Liver (tissue), 9 donors: ENCODE results near the gene BHLHE40. TPM values are rescaled to one million over a fixed set of nuclear protein-coding genes. Genes with fewer than 3 reads are reported as not detected.

Source experiments
- DNase-seq: peaks from one replicate; pipeline ENCODE4 v3.0.0-alpha.2; 2017; ENCODE audit warnings: low spot score
- H3K27ac ChIP-seq, 2 donors: one replicate each; pipeline ENCODE4 v1.7.0; 2013; ENCODE audit warnings: inconsistent platforms in 2 of 2, low read length in 2 of 2, control low read depth in 1 of 2, low read depth in 1 of 2, mild to moderate bottlenecking in 1 of 2
- H3K27me3 ChIP-seq, 4 donors: one replicate each; pipeline versions ENCODE4 v1.6.1 to v1.7.0; 2013; ENCODE audit warnings: low read length in 3 of 4, inconsistent platforms in 1 of 4, mild to moderate bottlenecking in 1 of 4, moderate library complexity in 1 of 4; ENCODE audit not compliant: control insufficient read depth in 4 of 4, insufficient read depth in 4 of 4
- H3K36me3 ChIP-seq, 4 donors: one replicate each; pipeline versions ENCODE4 v1.6.1 to v1.7.0; 2013; ENCODE audit warnings: low read length in 3 of 4, mild to moderate bottlenecking in 3 of 4, low read depth in 1 of 4, moderate library complexity in 1 of 4; ENCODE audit not compliant: control insufficient read depth in 4 of 4, insufficient read depth in 3 of 4
- H3K4me1 ChIP-seq, 4 donors: one replicate each; pipeline versions ENCODE4 v1.6.1 to v1.7.0; 2013; ENCODE audit warnings: low read length in 3 of 4, mild to moderate bottlenecking in 3 of 4, moderate library complexity in 1 of 4; ENCODE audit not compliant: control insufficient read depth in 4 of 4, insufficient read depth in 4 of 4
- H3K4me3 ChIP-seq, 3 donors: one replicate each; pipeline versions ENCODE4 v1.6.1 to v1.7.0; 2013; ENCODE audit warnings: low read length in 3 of 3, control low read depth in 1 of 3, low read depth in 1 of 3, mild to moderate bottlenecking in 1 of 3
- H3K9ac ChIP-seq, 2 donors: one replicate each; pipeline ENCODE4 v1.7.0; 2013; ENCODE audit warnings: low read length in 2 of 2, mild to moderate bottlenecking in 2 of 2, moderate library complexity in 2 of 2, control low read depth in 1 of 2, low read depth in 1 of 2
- H3K9me3 ChIP-seq, 4 donors: one replicate each; pipeline versions ENCODE4 v1.6.1 to v1.7.0; 2013; ENCODE audit warnings: low read length in 3 of 4; ENCODE audit not compliant: control insufficient read depth in 4 of 4
- EGR1 ChIP-seq, 2 donors: IDR thresholded peaks; 2 replicates each; pipeline ENCODE4 v1.6.1; 2016 to 2018; ENCODE audit warnings: antibody characterized with exemption in 2 of 2, low read depth in 2 of 2
- FOXA1 ChIP-seq: IDR thresholded peaks from 2 replicates; pipeline ENCODE4 v1.6.1; 2016; ENCODE audit warnings: antibody characterized with exemption
- FOXA2 ChIP-seq: IDR thresholded peaks from 2 replicates; pipeline ENCODE4 v1.6.1; 2016; ENCODE audit warnings: antibody characterized with exemption
- GABPA ChIP-seq, 2 donors: IDR thresholded peaks in 1 of 2; conservative IDR thresholded peaks in 1 of 2; 2 replicates each; pipeline ENCODE4 v1.6.1; 2016; ENCODE audit warnings: antibody characterized with exemption in 2 of 2, mild to moderate bottlenecking in 1 of 2, moderate library complexity in 1 of 2
- HNF4A ChIP-seq, 2 donors: conservative IDR thresholded peaks; 2 replicates each; pipeline ENCODE4 v1.6.1; 2016; ENCODE audit warnings: antibody characterized with exemption in 2 of 2, mild to moderate bottlenecking in 2 of 2
- HNF4G ChIP-seq: IDR thresholded peaks from 2 replicates; pipeline ENCODE4 v1.6.1; 2016; ENCODE audit warnings: antibody characterized with exemption
- JUND ChIP-seq, 2 donors: IDR thresholded peaks; 2 replicates each; pipeline ENCODE4 v1.6.1; 2016; ENCODE audit warnings: antibody characterized with exemption in 2 of 2
- NR2F2 ChIP-seq: IDR thresholded peaks from 2 replicates; pipeline ENCODE4 v1.6.1; 2016; ENCODE audit warnings: antibody characterized with exemption
- RAD21 ChIP-seq, 2 donors: IDR thresholded peaks; 2 replicates each; pipeline ENCODE4 v1.6.1; 2016; ENCODE audit warnings: antibody characterized with exemption in 2 of 2, mild to moderate bottlenecking in 2 of 2
- RXRA ChIP-seq, 2 donors: IDR thresholded peaks; 2 replicates each; pipeline ENCODE4 v1.6.1; 2017 to 2018; ENCODE audit warnings: antibody characterized with exemption in 2 of 2, mild to moderate bottlenecking in 1 of 2
- SP1 ChIP-seq: IDR thresholded peaks from 2 replicates; pipeline ENCODE4 v1.6.1; 2018; ENCODE audit warnings: antibody characterized with exemption, mild to moderate bottlenecking
- TAF1 ChIP-seq: conservative IDR thresholded peaks from 2 replicates; pipeline ENCODE4 v1.6.1; 2016; ENCODE audit warnings: antibody characterized with exemption, mild to moderate bottlenecking
- YY1 ChIP-seq: IDR thresholded peaks from 2 replicates; pipeline ENCODE4 v1.6.1; 2016; ENCODE audit warnings: antibody characterized with exemption, mild to moderate bottlenecking
- WGBS: extraction: QIAGEN DNeasy Blood & Tissue Kit; methylation state at CpG from one replicate; pipeline ENCODE4 v1.1.7; 2013; 5-methylcytosine and 5-hydroxymethylcytosine counted together
- polyA plus RNA-seq, 2 donors: library from polyadenylated mRNA; stranded (reverse) in 1 of 2; unstranded in 1 of 2; fragments of 200-250 nt in 1 of 2; fragments of >200 nt in 1 of 2; fragmentation: Nextera tagmentation in 1 of 2; extraction: Ambion mirVana in 1 of 2; gene quantifications; one replicate each; pipeline versions ENCODE4 v1.2.1 to v1.2.3, GENCODE V29; 2013 to 2015
- total RNA-seq, 2 donors: library from RNA; depleted of rRNA; stranded (reverse); fragments of >200 nt; gene quantifications; one replicate each; pipeline ENCODE4 v1.2.3, GENCODE V29; 2014
- TF ChIP-seq, protein P1 (sequence below): fragments of 150-350 bp; IDR thresholded peaks from 2 replicates; pipeline ENCODE4 v1.5.1; 2017; ENCODE audit warnings: improper control_type of control experiment, low read depth, low read length; ENCODE audit not compliant: missing input control
- TF ChIP-seq, protein P2 (sequence below): IDR thresholded peaks from 2 replicates; pipeline ENCODE4 v1.6.1; 2016; ENCODE audit warnings: antibody characterized with exemption
- TF ChIP-seq, protein P3 (sequence below): IDR thresholded peaks from 2 replicates; pipeline ENCODE4 v1.6.1; 2016; ENCODE audit warnings: antibody characterized with exemption
- TF ChIP-seq, protein P4 (sequence below): IDR thresholded peaks from 2 replicates; pipeline ENCODE4 v1.6.1; 2016; ENCODE audit warnings: antibody characterized with exemption
- TF ChIP-seq, protein P5 (sequence below): IDR thresholded peaks from 2 replicates; pipeline ENCODE4 v1.6.1; 2016; ENCODE audit warnings: antibody characterized with exemption, mild to moderate bottlenecking
- donor health status: healthy.
- donor health status: healthy.
- donor health status: healthy.
- donor health status: healthy.
- donor health status: healthy.

Gene BHLHE40
- total and polyA plus RNA-seq, 4 donors: 8.2 to 28.4 (median 18.0) TPM

DNA sequence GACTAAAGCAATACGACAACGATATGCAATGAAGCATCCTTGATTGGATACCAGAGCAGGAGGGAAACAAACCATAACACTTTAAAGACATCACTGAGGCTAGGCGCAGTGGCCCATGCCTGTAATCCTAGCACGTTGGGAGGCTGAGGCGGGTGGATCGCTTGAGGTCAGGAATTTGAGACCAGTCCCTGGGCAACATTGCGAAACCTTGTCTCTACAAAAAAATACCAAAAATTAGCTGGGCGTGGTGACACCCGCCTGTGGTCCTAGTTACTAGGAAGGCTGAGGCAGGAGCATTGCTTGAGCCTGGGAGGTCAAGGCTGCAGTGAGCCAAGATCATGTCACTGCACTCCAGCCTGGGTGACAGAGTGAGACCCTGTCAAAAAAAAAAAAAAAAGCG is 33.9 kb upstream of the BHLHE40 start (continued):
- TF ChIP-seq NR2F2 (no peak), RAD21 (IDR thresholded peaks at IDR 0.05) (no peak), RXRA (IDR thresholded peaks at IDR 0.05) (no peak), YY1 (no peak), JUND (IDR thresholded peaks at IDR 0.05) (no peak)
- TF ChIP-seq, protein P1, sequence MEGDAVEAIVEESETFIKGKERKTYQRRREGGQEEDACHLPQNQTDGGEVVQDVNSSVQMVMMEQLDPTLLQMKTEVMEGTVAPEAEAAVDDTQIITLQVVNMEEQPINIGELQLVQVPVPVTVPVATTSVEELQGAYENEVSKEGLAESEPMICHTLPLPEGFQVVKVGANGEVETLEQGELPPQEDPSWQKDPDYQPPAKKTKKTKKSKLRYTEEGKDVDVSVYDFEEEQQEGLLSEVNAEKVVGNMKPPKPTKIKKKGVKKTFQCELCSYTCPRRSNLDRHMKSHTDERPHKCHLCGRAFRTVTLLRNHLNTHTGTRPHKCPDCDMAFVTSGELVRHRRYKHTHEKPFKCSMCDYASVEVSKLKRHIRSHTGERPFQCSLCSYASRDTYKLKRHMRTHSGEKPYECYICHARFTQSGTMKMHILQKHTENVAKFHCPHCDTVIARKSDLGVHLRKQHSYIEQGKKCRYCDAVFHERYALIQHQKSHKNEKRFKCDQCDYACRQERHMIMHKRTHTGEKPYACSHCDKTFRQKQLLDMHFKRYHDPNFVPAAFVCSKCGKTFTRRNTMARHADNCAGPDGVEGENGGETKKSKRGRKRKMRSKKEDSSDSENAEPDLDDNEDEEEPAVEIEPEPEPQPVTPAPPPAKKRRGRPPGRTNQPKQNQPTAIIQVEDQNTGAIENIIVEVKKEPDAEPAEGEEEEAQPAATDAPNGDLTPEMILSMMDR: no peak

DNA sequence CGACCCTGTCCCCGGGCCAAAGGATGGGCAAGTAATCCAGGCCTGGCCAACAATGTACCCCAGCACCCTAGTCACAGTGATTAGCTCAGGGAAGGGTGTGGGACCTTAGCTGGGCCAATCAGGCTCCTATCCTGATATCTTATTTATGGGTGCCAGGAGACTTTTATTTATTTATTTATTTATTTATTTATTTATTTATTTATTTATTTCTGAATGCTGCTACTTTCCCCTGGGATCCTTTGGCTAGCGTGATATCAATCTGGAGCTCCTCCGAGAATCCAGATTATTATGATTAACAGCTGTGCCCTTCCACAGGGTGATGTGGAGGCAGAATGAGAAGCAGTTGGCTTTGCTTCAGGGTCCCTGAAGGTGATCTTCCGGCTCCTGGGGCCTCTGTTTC is 32.2 kb upstream of the BHLHE40 start:
- Histone ChIP-seq H3K9me3 (no peaks in the 10 kb centered on the region), H3K27me3 (no peaks in the 10 kb centered on the region), H3K36me3 (no peaks in the 10 kb centered on the region), H3K9ac (no peak overlapping the region), H3K4me3 (no peak overlapping the region), H3K4me1 (no peaks in the 10 kb centered on the region), H3K27ac (no peak overlapping the region)
- DNase-seq: no peak
- TF ChIP-seq TAF1 (no peak), FOXA1 (no peak), RXRA (IDR thresholded peaks at IDR 0.05) (no peak), FOXA2 (no peak), HNF4A (conservative IDR thresholded peaks at IDR 0.05) (no peak), NR2F2 (no peak), JUND (IDR thresholded peaks at IDR 0.05) (no peak), RAD21 (IDR thresholded peaks at IDR 0.05) (no peak), EGR1 (IDR thresholded peaks at IDR 0.05; ENCODE audit: low read depth in 2 of 2) (no peak), SP1 (no peak)
- TF ChIP-seq, protein P2, sequence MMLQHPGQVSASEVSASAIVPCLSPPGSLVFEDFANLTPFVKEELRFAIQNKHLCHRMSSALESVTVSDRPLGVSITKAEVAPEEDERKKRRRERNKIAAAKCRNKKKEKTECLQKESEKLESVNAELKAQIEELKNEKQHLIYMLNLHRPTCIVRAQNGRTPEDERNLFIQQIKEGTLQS: no peak
- TF ChIP-seq, protein P3, sequence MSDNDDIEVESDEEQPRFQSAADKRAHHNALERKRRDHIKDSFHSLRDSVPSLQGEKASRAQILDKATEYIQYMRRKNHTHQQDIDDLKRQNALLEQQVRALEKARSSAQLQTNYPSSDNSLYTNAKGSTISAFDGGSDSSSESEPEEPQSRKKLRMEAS: no peak
- TF ChIP-seq, protein P1: no peak
- 97% methylated on average over 5 of the region's 5 CpGs for WGBS

DNA sequence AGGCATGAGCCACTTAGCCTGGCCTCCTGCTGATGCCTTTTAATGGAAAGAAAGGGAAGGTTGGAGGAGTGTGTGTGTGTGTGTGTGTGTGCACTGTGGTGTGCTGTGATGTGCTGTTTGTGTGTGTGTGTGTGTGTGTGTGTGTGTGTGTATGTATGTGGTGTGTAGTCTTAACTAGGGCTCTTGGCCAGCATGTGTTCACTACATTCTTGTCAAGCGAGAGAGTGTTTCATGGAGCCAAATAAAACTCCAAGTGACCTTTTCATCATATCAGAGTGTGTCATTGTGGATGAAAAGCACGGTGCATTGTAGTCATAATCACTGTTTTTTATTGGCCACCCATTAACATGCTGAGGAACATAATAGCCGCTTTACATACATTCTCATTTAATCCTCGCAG is 30.8 kb upstream of the BHLHE40 start:
- H3K27ac ChIP-seq: no peak overlapping the region
- no peak for DNase-seq
- no peaks in the 10 kb centered on the region for H3K27me3 ChIP-seq
- H3K9ac ChIP-seq: no peak overlapping the region
- no peak overlapping the region for H3K4me3 ChIP-seq
- 89% methylated on average over 4 of the region's 4 CpGs for WGBS
- no peaks in the 10 kb centered on the region for H3K4me1 ChIP-seq
- H3K9me3 ChIP-seq: no peaks in the 10 kb centered on the region
- no peaks in the 10 kb centered on the region for H3K36me3 ChIP-seq
- TF ChIP-seq, protein P1: no peak
- no peak for TF ChIP-seq HNF4G
- TF ChIP-seq, protein P4, sequence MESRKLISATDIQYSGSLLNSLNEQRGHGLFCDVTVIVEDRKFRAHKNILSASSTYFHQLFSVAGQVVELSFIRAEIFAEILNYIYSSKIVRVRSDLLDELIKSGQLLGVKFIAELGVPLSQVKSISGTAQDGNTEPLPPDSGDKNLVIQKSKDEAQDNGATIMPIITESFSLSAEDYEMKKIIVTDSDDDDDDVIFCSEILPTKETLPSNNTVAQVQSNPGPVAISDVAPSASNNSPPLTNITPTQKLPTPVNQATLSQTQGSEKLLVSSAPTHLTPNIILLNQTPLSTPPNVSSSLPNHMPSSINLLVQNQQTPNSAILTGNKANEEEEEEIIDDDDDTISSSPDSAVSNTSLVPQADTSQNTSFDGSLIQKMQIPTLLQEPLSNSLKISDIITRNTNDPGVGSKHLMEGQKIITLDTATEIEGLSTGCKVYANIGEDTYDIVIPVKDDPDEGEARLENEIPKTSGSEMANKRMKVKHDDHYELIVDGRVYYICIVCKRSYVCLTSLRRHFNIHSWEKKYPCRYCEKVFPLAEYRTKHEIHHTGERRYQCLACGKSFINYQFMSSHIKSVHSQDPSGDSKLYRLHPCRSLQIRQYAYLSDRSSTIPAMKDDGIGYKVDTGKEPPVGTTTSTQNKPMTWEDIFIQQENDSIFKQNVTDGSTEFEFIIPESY: no peak
- no peak for TF ChIP-seq TAF1
- no peak for TF ChIP-seq FOXA2
- no peak for TF ChIP-seq RAD21 (IDR thresholded peaks at IDR 0.05)
- TF ChIP-seq HNF4A (conservative IDR thresholded peaks at IDR 0.05): no peak
- TF ChIP-seq, protein P5, sequence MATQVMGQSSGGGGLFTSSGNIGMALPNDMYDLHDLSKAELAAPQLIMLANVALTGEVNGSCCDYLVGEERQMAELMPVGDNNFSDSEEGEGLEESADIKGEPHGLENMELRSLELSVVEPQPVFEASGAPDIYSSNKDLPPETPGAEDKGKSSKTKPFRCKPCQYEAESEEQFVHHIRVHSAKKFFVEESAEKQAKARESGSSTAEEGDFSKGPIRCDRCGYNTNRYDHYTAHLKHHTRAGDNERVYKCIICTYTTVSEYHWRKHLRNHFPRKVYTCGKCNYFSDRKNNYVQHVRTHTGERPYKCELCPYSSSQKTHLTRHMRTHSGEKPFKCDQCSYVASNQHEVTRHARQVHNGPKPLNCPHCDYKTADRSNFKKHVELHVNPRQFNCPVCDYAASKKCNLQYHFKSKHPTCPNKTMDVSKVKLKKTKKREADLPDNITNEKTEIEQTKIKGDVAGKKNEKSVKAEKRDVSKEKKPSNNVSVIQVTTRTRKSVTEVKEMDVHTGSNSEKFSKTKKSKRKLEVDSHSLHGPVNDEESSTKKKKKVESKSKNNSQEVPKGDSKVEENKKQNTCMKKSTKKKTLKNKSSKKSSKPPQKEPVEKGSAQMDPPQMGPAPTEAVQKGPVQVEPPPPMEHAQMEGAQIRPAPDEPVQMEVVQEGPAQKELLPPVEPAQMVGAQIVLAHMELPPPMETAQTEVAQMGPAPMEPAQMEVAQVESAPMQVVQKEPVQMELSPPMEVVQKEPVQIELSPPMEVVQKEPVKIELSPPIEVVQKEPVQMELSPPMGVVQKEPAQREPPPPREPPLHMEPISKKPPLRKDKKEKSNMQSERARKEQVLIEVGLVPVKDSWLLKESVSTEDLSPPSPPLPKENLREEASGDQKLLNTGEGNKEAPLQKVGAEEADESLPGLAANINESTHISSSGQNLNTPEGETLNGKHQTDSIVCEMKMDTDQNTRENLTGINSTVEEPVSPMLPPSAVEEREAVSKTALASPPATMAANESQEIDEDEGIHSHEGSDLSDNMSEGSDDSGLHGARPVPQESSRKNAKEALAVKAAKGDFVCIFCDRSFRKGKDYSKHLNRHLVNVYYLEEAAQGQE: no peak
- TF ChIP-seq NR2F2: no peak
- TF ChIP-seq YY1: no peak
- no peak for TF ChIP-seq GABPA (IDR thresholded peaks at IDR 0.05 in 1 of 2, conservative IDR thresholded peaks at IDR 0.05 in 1 of 2)
- no peak for TF ChIP-seq EGR1 (IDR thresholded peaks at IDR 0.05; ENCODE audit: low read depth in 2 of 2)
